AG08396 (cell line): Measurements from ENCODE around the gene KCNIP3.

Experiments used
- DNase-seq: peaks from one replicate; pipeline ENCODE4 v3.0.0; 2012; ENCODE audit warnings: low spot score, mixed read lengths

The KCNIP3 gene

DNA sequence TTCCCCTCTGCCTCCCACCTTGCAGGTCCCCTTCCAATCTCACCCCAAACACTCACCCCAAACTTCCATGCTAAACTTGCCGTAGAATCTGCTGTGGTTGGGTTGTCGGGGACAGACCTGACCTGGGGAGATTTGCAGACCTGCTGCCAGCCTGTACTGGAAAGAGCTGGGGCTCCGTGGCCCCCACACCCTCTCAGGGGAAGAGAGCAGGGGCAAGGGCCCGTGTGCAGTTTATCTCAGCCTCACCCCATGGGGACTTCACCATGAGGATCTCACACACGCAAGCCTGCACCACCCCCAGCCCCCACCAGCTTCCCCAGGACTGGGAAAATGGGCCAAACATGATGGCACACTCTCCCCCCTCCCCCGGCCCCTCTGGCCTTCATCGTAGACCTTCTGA is 30.7 kb downstream of the KCNIP3 start:
- no peak for DNase-seq

DNA sequence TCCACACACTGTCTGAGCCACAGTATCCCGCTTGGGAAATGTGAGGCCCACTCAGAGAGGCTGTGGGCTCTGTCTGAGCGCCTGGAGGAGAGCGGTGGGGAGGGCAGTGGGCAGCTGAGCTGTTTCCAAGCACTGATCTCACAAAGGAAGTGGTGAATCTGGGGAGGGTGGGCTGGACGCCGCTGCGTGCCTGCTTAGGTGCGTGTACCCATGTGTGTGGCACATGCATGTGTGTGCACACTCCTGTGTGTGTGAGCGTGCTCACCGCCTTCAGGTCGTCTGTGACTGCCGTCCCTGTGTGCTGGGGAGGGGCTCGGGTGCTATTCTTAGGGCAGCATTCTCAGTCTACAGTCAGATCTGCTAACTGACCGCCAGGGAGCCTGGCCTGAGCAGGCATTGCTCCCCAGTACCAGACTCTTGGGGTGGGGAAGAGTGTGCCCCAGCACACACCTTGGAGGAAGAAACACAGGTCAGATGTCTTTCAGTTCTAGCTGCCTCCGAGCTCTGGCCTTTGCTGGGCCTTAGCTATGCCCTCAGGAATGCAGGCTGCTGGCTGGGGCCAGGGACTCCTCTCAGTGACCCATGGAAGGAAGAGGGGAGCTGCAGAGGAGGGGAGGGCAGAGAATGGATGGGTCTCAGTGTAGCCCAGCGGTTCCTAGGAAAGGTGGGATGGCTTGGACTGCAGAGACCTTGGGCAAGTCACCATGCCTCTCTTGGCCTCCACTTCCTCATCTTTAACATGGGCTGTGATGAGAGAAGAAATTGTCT is 31.4 kb downstream of the KCNIP3 start:
- peak; percentile 56 for DNase-seq

DNA sequence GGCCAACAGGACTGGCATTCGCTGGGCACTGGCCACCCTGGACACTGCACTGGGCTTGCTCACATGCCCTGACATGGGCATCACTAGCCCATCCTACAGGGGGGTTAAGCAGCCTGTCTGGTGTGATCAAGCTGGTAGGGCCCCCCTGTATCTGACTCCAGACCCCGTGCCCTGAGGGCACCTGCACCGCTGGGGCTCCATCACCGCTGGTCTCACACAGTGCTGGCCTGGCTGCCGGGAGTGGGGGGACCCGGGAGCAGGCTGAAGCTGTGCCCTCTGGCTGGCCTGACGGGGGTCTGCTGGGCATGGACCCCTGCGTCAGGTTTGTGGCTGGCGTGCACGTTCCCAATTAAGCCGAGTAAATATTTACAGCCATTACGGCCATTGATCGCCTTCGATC is 32.3 kb downstream of the KCNIP3 start:
- no peak for DNase-seq

DNA sequence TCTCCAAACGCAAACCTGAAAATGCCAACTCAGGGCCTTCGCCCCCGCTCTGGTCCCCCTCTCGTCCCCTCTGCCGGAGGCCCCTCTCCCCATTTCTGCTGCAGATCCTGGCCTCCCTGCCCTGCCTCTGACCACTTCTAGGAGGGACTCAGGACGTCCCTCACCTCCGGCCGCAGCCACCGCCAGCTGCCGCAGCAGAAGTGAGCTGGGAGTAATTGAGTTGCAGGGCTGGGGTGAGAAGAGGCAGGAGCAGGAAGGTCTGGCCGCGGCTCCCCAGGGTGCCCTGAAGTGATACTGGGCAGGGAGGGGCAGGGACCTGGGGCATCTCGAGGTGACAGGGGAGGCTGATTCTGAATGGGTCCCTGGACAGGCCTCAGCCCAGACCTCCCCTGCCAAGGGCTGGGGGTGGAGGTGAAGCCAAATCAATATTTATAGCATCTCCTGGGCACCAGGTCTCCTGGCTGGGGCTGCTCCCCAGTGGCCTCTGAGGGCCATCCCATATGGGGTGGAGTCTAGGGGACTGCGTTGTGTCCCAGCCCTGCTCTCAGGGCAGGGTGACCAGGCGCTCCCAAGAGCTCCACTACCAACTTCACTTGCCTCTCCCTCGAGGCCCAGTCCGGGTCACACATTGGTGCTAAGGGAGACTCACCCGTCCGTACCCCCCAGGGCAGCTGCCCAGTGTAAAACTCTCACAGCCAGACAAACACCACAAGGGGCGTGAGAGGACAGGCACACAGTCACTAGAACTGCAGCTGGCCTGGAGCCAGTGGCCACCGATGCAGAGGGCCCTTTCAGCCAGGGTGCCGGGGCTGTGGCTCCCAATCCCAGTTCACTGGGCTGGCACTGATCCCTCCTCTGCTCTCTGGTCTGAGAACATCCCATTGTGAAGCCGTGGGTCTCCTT is 33.0 kb downstream of the KCNIP3 start:
- DNase-seq, result no peak

DNA sequence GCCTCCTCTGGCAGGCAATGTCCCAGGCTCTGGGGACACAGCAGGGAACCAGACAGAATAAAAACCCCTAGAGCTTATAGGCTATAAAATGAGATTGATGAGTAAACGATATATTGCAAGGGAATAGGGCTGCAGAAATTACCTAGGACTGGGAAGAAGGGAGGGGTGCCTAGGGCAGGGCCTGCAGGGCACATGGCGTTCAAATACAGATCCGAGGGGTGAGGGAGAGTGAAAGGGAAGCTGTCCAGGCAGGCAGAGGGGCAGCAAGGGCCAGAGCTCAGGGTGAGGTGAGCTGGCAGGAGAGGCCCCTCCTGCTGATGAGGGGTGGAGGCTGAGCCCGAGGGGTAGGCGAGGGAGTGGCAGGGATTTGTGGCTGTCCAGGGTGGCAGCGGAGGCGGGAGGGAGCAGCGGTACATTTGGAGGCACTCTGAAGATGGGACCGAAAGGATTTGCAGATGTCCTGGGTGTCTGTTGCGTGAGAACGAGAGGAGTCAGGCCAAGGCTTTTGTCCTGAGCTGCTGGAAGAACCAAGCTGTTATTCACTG is 33.7 kb downstream of the KCNIP3 start:
- DNase-seq, result no peak

DNA sequence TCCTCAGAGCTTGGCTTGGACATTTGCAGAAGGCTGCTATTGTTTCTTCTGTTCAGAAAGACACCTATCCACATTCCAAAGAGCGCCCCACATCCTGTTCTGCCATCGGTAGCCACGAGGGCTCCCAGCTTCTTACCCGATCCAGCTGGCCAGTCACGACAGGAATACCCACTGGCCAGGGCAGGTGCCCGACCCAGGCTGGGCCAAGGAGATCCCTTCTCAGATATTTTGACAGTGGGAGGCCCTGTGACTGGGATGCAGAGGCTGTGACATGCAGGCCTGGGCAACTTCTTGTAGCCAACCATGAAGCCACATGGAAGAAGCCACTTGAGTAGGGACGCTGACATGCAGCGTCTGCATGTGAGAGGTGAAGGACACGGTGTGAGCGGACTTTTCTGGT is 34.5 kb downstream of the KCNIP3 start:
- no peak for DNase-seq

DNA sequence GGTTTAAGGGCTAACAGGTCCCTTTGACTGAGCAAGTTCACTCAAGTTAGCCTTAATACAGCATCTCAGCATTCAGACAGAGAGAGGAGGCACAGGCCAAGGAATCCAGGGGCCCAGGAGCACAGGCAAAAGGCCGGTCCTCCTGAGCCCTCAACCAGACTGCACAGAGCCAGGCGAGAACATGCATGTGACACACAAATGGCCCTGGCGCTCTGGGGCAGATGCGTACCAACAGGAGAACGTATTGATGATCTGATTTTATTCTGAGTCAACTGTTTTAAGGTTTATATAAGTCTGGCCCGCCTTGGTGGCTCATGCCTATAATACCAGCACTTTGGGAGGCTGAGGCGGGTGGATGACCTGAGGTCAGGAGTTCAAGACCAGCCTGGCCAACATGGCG is 34.9 kb downstream of the KCNIP3 start:
- no peak for DNase-seq

DNA sequence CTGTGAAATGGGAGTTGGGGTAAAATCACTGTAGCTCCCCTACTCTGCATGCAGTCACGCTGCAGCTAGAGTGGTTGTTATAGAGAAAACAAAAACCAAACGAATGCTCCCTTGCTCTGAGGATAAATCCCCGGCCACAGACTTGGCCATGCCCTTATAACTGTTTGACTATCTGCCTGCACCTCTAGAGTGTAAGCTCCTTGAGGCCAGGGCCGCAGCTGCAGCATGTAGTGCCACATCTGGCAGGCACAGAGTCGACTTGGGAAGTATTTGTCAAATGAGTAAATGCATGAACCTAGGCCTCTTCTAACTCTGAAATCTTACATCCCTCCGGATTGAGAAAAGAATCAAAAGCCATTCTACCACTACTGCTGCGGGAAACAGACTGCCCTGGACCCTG is 35.9 kb downstream of the KCNIP3 start:
- DNase-seq, result no peak

DNA sequence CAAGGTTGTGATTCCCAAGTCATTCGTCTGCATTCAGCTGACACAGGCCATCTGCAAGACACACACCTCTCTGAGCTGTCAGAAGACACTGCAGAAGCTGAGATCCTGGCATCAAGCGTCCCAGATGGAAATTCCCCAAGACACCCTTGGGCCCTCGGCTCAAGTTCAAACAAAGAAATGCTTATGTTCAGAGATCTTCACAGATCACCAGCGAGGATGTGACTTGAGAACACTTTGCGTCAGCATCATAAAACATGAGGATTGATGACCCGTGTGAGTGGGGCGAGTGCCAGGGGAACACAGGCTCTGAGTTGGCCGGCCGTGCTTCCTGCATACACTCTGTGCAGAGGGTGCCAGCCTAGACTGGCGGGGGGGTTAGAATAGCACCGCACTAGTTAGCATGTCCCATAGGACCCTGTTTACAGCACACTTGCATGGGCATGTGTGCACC is 36.8 kb downstream of the KCNIP3 start:
- peak; percentile 77 for DNase-seq

DNA sequence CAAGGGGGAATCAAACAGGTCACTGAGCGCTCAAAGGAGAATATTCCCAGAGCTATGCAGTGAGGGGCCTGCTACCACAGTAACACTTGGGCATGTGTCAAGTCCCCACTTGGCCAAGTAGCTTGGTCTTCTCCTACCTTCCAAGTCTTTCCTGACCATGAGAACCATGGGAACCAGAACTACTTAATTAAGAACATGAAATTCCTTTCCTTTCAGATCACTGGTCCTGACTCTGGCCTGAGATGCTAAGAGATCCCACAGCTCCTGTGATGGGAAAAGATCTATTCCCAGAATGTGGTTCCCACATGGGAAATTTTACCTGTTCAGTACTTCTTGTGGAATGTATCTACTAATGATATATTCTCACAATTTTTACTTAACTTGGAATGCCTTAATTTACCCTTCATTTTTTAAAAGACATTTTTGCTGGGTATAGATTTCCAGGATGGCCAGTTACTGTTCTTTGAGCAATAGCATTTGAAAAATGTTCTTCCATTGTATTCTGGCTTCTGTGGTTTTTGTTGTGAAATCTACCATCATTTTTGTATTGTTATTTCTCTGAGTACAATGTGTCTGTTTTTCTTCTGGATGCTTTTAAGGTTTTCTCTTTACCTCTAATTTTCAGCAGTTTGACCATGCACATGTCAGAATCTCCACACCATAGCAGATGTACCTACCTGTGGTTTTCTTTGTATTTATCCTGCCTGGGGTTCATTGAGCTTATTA is 37.9 kb downstream of the KCNIP3 start:
- no peak for DNase-seq

DNA sequence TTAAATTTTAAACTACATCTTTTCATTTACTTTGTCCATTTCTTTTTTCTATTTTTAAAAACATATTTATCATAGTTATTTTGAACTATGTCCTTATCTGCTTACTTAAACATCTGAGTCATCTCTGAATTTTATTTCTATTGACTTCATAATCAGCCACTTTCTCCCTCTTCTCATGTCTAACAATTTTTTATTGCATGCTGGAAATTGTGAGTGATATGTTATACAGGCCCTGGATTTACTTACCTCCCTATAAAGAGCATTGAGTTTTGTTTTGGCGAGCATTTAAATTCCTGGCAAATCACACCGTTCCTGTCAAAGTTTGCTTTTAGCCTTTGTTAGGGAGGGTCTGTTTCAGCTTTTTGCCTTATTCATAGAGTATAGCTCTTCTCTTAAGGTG is 39.3 kb downstream of the KCNIP3 start:
- no peak for DNase-seq

DNA sequence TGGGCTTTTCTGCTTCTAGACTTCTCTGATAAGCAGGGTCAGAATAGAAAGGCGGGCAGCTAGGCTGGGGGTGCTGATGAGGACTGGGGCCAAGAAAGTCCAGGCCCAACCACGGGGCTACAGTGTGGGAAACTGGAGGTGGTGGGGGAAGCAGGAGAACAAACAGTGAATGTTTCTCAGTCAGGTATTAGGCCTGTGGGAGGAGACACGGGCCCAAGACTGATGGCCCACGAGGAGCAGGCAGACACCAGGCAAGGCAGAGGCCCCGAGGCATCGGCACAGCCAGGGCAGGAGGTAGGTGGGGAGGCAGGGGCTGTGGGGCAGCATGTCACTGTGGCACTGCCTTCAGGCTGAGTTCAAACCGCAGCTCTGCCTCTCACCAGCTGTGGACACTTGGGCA is 40.7 kb downstream of the KCNIP3 start:
- no peak for DNase-seq

DNA sequence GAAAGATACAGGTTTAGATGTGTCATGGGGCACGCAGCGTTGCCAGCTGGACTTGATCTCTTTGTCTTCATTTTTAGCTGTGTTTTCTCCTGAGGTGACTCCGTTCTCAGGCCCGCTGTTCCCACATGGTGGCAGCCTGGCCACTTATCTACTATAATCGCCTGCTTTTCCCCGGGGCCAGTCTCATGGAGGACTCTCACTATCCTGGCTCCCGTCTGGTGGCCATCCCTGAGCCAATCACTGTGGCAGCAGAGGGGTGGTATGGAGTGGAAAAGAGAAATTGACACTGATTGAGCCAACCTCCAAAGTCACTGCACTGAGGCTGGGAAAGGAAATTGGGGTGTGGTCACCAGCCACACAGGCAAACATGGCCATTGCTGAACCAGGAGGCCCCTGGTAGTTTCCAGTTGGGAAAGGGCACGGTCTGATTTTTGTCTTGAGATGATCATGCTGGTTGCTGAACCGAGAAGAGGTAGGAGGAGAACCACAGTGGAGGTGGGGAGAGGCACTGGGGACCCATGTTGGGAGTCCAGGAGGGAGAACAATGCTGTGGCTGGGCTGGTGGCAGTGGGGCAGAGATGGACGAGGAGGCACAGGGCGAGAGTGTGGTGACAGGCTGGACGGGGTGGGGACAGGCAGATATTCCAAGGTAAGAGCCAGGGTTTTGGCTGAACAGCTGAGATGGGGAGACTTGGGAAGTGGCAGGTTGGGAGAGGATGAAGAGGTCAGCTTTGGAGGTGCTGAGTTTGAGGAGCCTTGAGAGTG is 45.6 kb downstream of the KCNIP3 start:
- no peak for DNase-seq

DNA sequence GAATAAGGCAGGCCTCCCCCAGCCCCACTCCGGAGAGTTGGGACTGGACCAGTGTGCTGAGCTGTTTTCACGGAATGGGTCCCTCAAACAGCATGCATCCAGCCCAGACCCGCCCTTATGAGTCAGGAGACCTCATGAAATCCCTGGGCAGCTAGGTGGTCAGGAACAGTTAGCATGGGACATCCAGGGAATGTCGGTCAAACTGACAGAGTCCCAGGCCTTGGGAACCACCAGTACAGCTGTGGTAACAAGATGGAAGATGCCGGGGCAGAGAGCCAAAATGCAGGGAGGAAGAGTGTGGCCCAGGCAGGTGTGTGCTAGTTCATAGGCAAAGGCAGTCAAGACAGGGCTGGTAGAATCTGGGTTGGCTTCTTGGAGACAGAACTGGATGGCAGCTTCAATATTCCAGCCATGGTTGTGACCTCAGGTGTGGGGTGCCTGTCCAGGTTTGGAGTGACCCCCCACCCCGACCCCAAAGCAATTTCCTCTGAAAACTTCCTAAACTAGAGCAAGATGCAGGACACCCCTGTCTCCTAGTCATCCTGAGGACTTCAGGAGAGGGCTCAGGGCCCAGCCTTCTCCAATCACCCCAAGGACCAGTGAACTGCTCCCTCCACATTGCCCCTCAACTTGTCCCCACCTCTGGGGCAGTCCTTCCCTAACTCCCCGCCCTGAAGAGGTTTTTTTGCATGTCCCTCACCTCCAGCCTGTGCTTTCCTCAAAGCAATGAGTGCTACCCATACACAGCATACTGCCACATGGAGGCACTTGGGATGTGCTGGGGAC is 46.5 kb downstream of the KCNIP3 start:
- no peak for DNase-seq

DNA sequence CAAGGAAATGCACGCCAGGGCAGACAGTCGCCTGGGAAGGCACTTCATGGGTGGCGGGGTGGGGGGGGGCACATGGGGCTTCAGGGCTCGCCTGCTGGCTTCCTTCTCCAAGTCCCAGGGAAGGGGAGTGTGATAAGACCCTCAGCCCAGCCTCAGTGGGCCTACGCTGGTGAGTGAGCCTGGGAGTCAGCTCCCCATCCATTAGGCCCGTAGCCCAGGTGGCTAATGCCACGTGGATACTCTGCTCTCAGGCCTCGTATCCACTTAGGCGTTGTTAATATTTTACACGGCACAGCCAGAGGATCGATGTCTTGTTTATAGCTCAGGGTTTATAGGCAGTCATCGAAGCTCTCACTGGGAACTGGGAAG is 47.1 kb downstream of the KCNIP3 start:
- no peak for DNase-seq

DNA sequence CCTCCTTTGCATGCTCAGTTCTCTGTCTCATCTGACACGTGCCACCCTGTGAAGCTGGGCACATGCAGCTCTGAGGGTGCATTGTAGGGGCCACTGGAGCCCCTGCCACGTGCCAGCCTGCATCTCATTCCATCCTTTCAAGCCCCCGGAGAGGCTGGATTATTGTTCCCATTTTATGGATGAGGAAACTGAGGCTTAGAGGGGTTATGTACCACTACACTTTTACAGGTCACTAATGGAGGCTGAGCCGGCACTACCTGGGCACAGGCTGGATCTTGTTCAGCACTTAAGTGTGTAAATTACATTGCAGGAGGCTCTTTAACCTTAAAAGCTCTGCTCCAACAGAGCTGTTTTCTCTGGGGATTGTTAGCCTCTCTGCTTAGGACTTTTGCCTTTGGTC is 47.5 kb downstream of the KCNIP3 start:
- DNase-seq, result no peak

DNA sequence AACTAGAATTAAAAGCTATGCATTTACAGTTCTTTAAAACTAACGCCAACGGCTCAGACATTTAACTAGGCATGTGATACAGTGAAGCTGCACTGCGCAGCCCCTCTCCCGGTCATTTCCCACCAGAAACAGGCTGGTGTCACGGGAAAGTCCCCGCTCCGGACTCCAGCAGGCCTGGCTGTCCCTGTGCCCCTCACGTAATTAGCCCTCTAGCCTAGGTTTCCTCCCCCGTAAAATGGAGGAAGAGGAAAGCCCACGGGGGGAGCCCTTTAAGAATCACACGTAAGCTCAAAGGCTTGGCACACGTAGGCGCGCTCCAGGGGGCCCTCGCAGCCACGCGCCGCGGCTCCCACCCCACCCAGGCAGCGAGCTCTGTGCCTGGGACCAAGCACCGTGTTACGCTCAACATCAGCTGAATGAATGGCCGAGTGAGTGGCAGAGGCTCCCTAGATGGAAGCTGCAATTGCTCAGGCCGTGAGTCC is 48.0 kb downstream of the KCNIP3 start:
- no peak for DNase-seq

DNA sequence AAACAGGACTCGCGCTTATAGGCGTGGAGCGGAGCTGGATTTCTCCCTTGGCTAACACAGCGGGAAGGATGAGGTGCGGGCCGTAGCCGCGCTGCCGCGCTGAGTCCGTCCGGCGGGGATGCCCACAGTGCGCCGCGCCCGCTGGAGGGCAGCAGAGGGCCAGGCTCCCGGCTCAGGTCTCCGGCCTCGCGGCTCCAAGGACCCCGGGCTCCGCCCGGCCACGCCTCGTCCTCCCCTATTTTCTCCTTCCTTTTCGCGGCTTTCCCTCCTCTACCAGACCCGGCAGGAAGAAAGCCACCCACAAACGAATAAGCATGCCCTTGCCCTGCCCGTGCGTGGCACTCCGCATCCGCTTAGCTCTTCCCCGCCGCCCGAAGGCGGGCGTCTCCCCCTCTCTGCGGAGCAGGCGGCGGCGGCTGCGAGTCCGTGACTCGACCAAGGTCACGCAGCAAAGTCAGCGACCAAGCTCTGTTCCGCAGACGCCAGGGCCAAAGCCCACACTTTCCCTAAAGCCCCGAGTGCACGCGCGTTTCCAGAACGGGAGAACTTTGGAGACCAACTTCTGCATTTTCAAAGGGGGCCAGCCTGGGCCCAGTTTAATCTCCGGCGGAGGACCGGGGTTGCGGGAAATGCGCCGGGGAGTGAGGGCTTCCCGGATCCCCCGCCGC is 48.5 kb downstream of the KCNIP3 start:
- DNase-seq, result peak; percentile 96

DNA sequence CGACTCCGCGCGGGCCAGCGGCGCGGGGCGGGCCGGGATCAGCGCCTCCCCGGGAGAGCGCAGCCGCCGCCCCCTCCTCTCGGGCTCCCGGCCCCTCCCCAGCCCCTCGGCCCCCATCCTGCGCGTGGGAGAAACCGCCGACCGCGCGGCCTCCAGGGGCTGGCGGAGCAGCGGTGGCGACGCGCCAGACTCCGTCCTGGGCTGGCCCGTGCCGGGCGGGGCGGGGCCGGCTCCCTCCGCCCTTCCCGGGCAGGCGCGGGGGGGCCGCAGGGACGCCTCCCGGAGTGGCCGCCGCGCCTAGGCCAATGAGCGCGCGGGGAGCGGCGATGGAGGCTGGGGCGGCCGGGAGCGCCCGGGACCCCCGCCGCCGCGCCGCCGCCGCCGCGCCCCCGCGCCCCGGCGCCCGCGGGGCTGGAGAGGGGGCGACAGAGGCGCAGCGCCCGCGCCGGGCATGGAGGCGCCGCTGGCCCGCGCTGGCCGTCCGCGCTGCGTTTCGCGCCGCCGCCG is 49.1 kb downstream of the KCNIP3 start:
- DNase-seq, result peak; percentile 93
